Measurements from ENCODE around the gene HSF2. TPM values are rescaled to one million over a fixed set of nuclear protein-coding genes. Genes with fewer than 3 reads are reported as not detected.
"Not testable (repeated sequence)": the region's sequence is repeated elsewhere in the genome, so short reads cannot be mapped to it uniquely, and the experiment has no call there.

Gene HSF2
- total RNA-seq, 1 experiment from 2014 or later: 19.8 TPM

DNA sequence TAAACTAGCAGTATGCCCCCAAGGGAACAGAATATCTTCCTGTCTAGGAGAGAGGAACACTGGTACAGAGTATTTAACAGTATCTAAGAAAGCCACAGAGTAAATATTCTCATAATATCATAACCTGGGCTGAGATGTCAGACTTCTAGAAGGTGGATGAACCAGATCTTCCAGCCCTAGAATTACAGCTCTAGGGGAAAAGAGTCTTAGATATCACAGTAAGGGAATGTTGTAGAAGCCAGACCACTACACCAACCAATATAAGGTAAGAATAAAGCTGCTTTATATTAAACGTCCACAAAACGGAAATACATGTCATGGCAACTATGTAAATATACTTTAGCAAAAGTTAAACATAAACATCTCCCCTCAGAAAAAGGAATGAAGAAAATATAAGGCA is 59.8 kb downstream of the HSF2 start (continued):
- TF ChIP-seq, protein P1, sequence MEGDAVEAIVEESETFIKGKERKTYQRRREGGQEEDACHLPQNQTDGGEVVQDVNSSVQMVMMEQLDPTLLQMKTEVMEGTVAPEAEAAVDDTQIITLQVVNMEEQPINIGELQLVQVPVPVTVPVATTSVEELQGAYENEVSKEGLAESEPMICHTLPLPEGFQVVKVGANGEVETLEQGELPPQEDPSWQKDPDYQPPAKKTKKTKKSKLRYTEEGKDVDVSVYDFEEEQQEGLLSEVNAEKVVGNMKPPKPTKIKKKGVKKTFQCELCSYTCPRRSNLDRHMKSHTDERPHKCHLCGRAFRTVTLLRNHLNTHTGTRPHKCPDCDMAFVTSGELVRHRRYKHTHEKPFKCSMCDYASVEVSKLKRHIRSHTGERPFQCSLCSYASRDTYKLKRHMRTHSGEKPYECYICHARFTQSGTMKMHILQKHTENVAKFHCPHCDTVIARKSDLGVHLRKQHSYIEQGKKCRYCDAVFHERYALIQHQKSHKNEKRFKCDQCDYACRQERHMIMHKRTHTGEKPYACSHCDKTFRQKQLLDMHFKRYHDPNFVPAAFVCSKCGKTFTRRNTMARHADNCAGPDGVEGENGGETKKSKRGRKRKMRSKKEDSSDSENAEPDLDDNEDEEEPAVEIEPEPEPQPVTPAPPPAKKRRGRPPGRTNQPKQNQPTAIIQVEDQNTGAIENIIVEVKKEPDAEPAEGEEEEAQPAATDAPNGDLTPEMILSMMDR (IDR thresholded peaks at IDR 0.05 in 2 of 3, conservative IDR thresholded peaks at IDR 0.05 in 1 of 3; ENCODE audit: borderline replicate concordance in 1 of 3, insufficient read depth in 1 of 3, low read depth in 2 of 3, low read length in 2 of 3): no peak
- TF ChIP-seq ELF1 (IDR thresholded peaks at IDR 0.05; ENCODE audit: borderline replicate concordance, low read depth): no peak

DNA sequence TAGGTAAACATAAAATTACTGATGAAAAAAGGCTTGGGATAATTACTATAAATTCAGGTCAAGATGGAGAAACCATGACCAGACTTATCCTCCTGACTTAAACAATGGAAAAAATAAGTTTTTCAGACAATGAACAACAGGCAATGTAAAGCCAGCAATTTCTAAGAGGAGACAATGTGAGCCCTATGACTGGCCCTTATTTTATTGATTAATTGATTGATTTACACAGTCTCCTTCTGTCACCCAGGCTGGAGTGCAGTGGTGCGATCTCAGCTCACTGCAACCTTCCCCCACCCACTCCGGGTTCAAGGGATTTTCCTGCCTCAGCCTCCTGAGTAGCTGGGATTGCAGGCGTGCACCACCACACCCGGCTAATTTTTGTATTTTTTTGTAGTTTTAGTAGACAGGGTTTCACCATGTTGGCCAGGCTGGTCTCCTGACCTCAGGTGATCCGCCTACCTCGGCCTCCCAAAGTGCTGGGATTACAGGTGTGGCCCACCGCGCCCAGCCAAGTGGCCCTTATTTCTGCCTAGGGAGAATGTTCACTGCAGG is 60.5 kb downstream of the HSF2 start:
- H2AFZ ChIP-seq (ENCODE audit: low read depth, low read length, poor library complexity, severe bottlenecking); intact Hi-C loops (cut with micrococcal nuclease); POLR2A ChIA-PET; H3K4me3 ChIP-seq (replicated peaks in 1 of 2; ENCODE audit: low read depth in 1 of 2, low read length in 2 of 2); H3K9ac ChIP-seq (ENCODE audit: low read length); H3K4me1 ChIP-seq (ENCODE audit: control insufficient read depth in 1 of 2, insufficient read depth in 2 of 2, low read length in 2 of 2); H3K4me2 ChIP-seq (ENCODE audit: low read length); H3K36me3 ChIP-seq (ENCODE audit: control insufficient read depth in 1 of 2, insufficient read depth in 2 of 2, low read length in 2 of 2); DNase-seq (ENCODE audit: low read depth, low spot score); H3K27ac ChIP-seq (ENCODE audit: low read depth, low read length); BruUV-seq (replicated peaks); H3K27me3 ChIP-seq (ENCODE audit: insufficient read depth, low read length); CTCF ChIA-PET; H3K9me3 ChIP-seq (ENCODE audit: control insufficient read depth in 1 of 2, insufficient read depth in 1 of 2, low read depth in 1 of 2, low read length in 2 of 2); H4K20me1 ChIP-seq (ENCODE audit: insufficient read depth); ATAC-seq; RAD21 ChIA-PET (ENCODE audit: low non-redundant PET in 1 of 2, low total read pairs in 2 of 2, uncharacterized antibody in 2 of 2, unreplicated experiment in 2 of 2); H3K9me2 ChIP-seq (ENCODE audit: insufficient read depth): not testable (repeated sequence)
- H3K79me2 ChIP-seq (ENCODE audit: insufficient read depth, low read length): peaks cover 78% of the 10 kb centered on the region

DNA sequence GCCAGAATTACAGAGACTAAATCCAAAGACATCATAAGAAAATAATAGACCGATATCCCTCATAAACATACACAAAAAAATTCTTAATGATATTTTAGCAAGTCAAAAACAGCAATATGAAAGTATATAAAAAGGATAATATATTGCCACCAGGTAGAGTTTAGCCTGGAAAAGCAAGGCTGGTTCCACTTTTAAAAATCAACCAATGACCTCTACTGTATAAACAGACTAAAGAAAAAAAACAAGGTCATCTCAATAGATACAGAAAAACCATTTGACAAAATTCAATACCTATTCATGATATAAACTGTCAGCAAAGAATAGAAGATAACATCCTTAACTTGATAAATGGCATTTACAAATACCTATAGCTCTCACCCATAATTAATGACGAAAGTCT is 62.4 kb downstream of the HSF2 start:
- no peaks in the 10 kb centered on the region for H3K9me2 ChIP-seq (ENCODE audit: insufficient read depth)
- no peak for TF ChIP-seq EGR1 (IDR thresholded peaks at IDR 0.05; ENCODE audit: low read depth)
- H3K27ac ChIP-seq (ENCODE audit: low read depth, low read length): no peak overlapping the region
- no TSS peak for BruUV-seq (replicated peaks)
- intact Hi-C loops (cut with micrococcal nuclease): no loop called here
- H3K4me1 ChIP-seq (ENCODE audit: control insufficient read depth in 1 of 2, insufficient read depth in 2 of 2, low read length in 2 of 2): no peaks in the 10 kb centered on the region
- no peak overlapping the region for H2AFZ ChIP-seq (ENCODE audit: low read depth, low read length, poor library complexity, severe bottlenecking)
- RAD21 ChIA-PET (ENCODE audit: low non-redundant PET in 1 of 2, low total read pairs in 2 of 2, uncharacterized antibody in 2 of 2, unreplicated experiment in 2 of 2): no interaction called here
- DNase-seq (ENCODE audit: low read depth, low spot score) (no peak), ATAC-seq (no peak)
- POLR2A ChIA-PET: no interaction called here
- H3K4me3 ChIP-seq (replicated peaks in 1 of 2; ENCODE audit: low read depth in 1 of 2, low read length in 2 of 2): no peak overlapping the region
- CTCF ChIA-PET: no interaction called here
- H4K20me1 ChIP-seq (ENCODE audit: insufficient read depth): 0 out of 2 replicates have a peak, but pooled peaks cover 8% of the 10 kb centered on the region
- no peaks in the 10 kb centered on the region for H3K9me3 ChIP-seq (ENCODE audit: control insufficient read depth in 1 of 2, insufficient read depth in 1 of 2, low read depth in 1 of 2, low read length in 2 of 2)
- H3K79me2 ChIP-seq (ENCODE audit: insufficient read depth, low read length): peaks cover 98% of the 10 kb centered on the region
- no peak overlapping the region for H3K9ac ChIP-seq (ENCODE audit: low read length)
- no peak overlapping the region for H3K4me2 ChIP-seq (ENCODE audit: low read length)
- H3K27me3 ChIP-seq (ENCODE audit: insufficient read depth, low read length): no peaks in the 10 kb centered on the region
- H3K36me3 ChIP-seq (ENCODE audit: control insufficient read depth in 1 of 2, insufficient read depth in 2 of 2, low read length in 2 of 2): no peaks in the 10 kb centered on the region

Data from HCT116 (cell line).